ENCODE results near the gene ZC3H10. TPM values are rescaled to one million over a fixed set of nuclear protein-coding genes. Genes with fewer than 3 reads are reported as not detected.

The ZC3H10 gene
- total RNA-seq, 1 experiment from 2014 or later, result 3.5 TPM

- ChIA-PET CTCF (interaction anchor here (0.6 to 1.7 kb wide), 6 partner anchors 11 to 154 kb away, joined by 3 to 6 read pairs (median 4); partner anchors contain the start of genes ESYT1, MYL6B and ZC3H10), POLR2A (interaction anchor here (0.6 to 1.4 kb wide), 4 partner anchors 11 to 197 kb away, joined by 3 to 8 read pairs (median 5); partner anchors contain the start of genes ESYT1, MYL6B and STAT2)
- intact Hi-C loops (cut with micrococcal nuclease; ENCODE audit: unreplicated experiment), result no loop called here
- Histone ChIP-seq H3K4me3 (ENCODE audit: low read depth, low read length) (no peak overlapping the region), H3K4me1 (peaks cover 14% of the 10 kb centered on the region), H3K27me3 (replicated peaks; ENCODE audit: control insufficient read depth, insufficient read depth, low read length) (no peaks in the 10 kb centered on the region), H3K36me3 (ENCODE audit: control insufficient read depth, insufficient read depth, low read length) (peaks cover 3% of the 10 kb centered on the region), H3K9me3 (no peaks in the 10 kb centered on the region)
- Mint-ChIP-seq H3K36me3 (ENCODE audit: insufficient read depth, unreplicated experiment) (peaks cover 99% of the 10 kb centered on the region), H3K9me3 (ENCODE audit: unreplicated experiment) (no peaks in the 10 kb centered on the region), H3K4me1 (ENCODE audit: low read depth, unreplicated experiment) (peaks cover 25% of the 10 kb centered on the region), H3K27ac (ENCODE audit: unreplicated experiment) (no peak overlapping the region), H3K4me3 (ENCODE audit: unreplicated experiment) (peak overlapping the region; percentile 25), H3K27me3 (ENCODE audit: insufficient read depth, unreplicated experiment) (no peaks in the 10 kb centered on the region)
- TSS peak; percentile 23 for BruUV-seq (replicated peaks)
- DNase-seq, result no peak
- no peak for TF ChIP-seq CTCF (IDR thresholded peaks at IDR 0.05; ENCODE audit: insufficient read depth in 1 of 2, low read depth in 1 of 2, low read length in 1 of 2, severe bottlenecking in 1 of 2, unreplicated experiment in 1 of 2)
These were observed 44.6 kb downstream of the ZC3H10 start for GRCh38 chr12:56162468-56163290.

DNA sequence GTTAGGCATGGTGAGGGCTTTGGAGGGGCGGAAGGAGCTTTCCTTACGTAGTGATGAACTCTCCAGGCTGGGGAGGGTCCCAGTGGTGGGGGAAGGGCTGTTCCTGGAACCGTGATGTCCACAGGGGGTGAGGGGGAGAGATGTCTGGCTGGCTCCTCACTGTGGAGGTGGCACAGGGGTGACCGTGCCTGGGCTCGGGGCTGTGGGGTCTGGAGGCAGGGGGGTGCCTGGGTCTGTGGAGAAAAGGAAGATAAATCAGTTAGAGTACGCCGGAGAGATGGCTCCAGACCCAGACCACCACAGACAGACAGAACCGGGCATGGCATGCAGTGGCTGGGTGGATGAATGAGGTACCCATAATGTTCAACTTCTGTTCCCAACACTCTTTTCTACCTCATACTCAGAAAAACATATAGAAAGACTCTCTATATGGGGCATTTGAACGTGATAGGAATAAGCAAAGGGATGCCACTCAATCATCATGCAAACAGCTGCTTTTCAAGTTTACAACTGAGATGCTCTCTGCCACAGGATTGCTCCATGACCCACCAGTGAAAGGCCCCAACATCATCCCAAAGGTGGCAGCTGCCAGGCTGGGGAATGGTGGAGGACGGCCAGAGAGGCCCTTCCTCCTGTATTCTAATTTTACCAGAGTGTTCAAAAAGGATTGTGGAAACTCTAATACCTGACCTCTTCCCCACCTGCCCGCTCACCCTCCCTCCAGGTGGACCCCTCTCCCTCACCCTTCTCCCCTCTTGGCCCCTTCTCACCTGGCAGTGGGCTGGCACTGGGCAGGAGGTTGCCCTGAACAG lies 45.7 kb downstream of the ZC3H10 start:
- Mint-ChIP-seq H3K9me3 (ENCODE audit: unreplicated experiment) (no peaks in the 10 kb centered on the region), H3K27me3 (ENCODE audit: insufficient read depth, unreplicated experiment) (no peaks in the 10 kb centered on the region), H3K36me3 (ENCODE audit: insufficient read depth, unreplicated experiment) (peaks cover 96% of the 10 kb centered on the region), H3K4me1 (ENCODE audit: low read depth, unreplicated experiment) (peaks cover 27% of the 10 kb centered on the region), H3K27ac (ENCODE audit: unreplicated experiment) (peak overlapping the region; percentile 73), H3K4me3 (ENCODE audit: unreplicated experiment) (no peak overlapping the region)
- Histone ChIP-seq H3K4me1 (peaks cover 14% of the 10 kb centered on the region), H3K27me3 (replicated peaks; ENCODE audit: control insufficient read depth, insufficient read depth, low read length) (no peaks in the 10 kb centered on the region), H3K4me3 (ENCODE audit: low read depth, low read length) (no peak overlapping the region), H3K36me3 (ENCODE audit: control insufficient read depth, insufficient read depth, low read length) (peaks cover 3% of the 10 kb centered on the region), H3K9me3 (no peaks in the 10 kb centered on the region)
- ChIA-PET POLR2A (interaction anchor here (0.6 to 1.4 kb wide), 3 partner anchors 36 to 196 kb away, joined by 3 to 8 read pairs (median 3); partner anchors contain the start of genes ESYT1 and STAT2), CTCF (interaction anchor here (1.3 to 1.5 kb wide), 2 partner anchors 12 to 36 kb away, joined by 4 to 5 read pairs; partner anchors contain the start of genes ESYT1 and MYL6B)
- no TSS peak for BruUV-seq (replicated peaks)
- intact Hi-C loops (cut with micrococcal nuclease; ENCODE audit: unreplicated experiment), result no loop called here
- no peak for DNase-seq
- TF ChIP-seq CTCF (IDR thresholded peaks at IDR 0.05; ENCODE audit: insufficient read depth in 1 of 2, low read depth in 1 of 2, low read length in 1 of 2, severe bottlenecking in 1 of 2, unreplicated experiment in 1 of 2), result no peak

DNA sequence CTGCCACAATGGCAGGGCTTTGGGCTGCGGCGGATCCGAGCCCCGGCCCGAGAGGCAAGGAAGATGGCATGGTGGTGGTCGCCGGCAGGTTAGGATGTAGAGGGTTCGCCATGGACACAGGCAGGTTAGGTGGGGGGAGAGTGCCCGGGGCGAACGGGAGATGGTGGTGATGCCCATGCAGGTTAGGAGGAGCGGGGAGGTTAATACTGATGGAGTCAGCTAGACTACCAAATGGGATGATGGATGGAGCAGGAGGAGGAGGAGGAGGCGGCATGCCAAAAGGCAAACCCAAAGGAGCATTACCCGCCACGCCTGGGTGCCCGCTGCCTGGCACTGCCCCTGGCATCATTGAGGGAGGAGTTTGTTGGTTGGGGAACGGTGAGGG lies 46.3 kb downstream of the ZC3H10 start:
- Mint-ChIP-seq H3K36me3 (ENCODE audit: insufficient read depth, unreplicated experiment) (peaks cover 96% of the 10 kb centered on the region), H3K9me3 (ENCODE audit: unreplicated experiment) (no peaks in the 10 kb centered on the region), H3K4me1 (ENCODE audit: low read depth, unreplicated experiment) (peaks cover 27% of the 10 kb centered on the region), H3K4me3 (ENCODE audit: unreplicated experiment) (no peak overlapping the region), H3K27me3 (ENCODE audit: insufficient read depth, unreplicated experiment) (no peaks in the 10 kb centered on the region), H3K27ac (ENCODE audit: unreplicated experiment) (peak overlapping the region; percentile 73)
- Histone ChIP-seq H3K4me1 (peaks cover 14% of the 10 kb centered on the region), H3K36me3 (ENCODE audit: control insufficient read depth, insufficient read depth, low read length) (peaks cover 3% of the 10 kb centered on the region; the same call in 1 of the 2 replicates), H3K27me3 (replicated peaks; ENCODE audit: control insufficient read depth, insufficient read depth, low read length) (no peaks in the 10 kb centered on the region), H3K4me3 (ENCODE audit: low read depth, low read length) (no peak overlapping the region), H3K9me3 (no peaks in the 10 kb centered on the region)
- intact Hi-C loops (cut with micrococcal nuclease; ENCODE audit: unreplicated experiment), result no loop called here
- no peak for TF ChIP-seq CTCF (IDR thresholded peaks at IDR 0.05; ENCODE audit: insufficient read depth in 1 of 2, low read depth in 1 of 2, low read length in 1 of 2, severe bottlenecking in 1 of 2, unreplicated experiment in 1 of 2)
- CTCF ChIA-PET, result no interaction called here
- POLR2A ChIA-PET, result no interaction called here
- DNase-seq, result no peak
- BruUV-seq (replicated peaks), result no TSS peak
